Body of pancreas (tissue), 2 donors: Measurements from ENCODE around the gene SPATA31E1. TPM values are rescaled to one million over a fixed set of nuclear protein-coding genes. Genes with fewer than 3 reads are reported as not detected.

Source experiments
- total RNA-seq, 2 donors: library from RNA; depleted of rRNA; stranded (reverse); fragments of >200 nt; gene quantifications; one replicate each; pipeline ENCODE4 v1.1.0, GENCODE V29; 2016

The SPATA31E1 gene
- total RNA-seq, 2 donors from 2014 or later: not detected

Other genes with a start within 250 kb of the SPATA31E1 start
- 10 to 100 TPM; 45.8 to 60.2 TPM for gene CTSL, start 156.8 kb upstream of the SPATA31E1 start, total RNA-seq
- gene SPATA31C1, start 35.1 kb downstream of the SPATA31E1 start, total RNA-seq: not detected
- 1 to 10 TPM; 7.3 to 7.5 TPM for gene CDK20, start 91.7 kb downstream of the SPATA31E1 start, total RNA-seq